NT2/D1 (cell line): Measurements from ENCODE around the gene SELPLG.

ENCODE experiments used
- DNase-seq: peaks from one replicate; pipeline ENCODE4 v3.0.0-alpha.2; 2011; ENCODE audit warnings: low read depth, low spot score
- H3K27me3 ChIP-seq: 2 replicates; pipeline ENCODE4 v1.6.0; 2011; ENCODE audit warnings: mild to moderate bottlenecking; ENCODE audit not compliant: insufficient read length, insufficient read depth
- H3K36me3 ChIP-seq: 2 replicates; pipeline ENCODE4 v1.6.1; 2011; ENCODE audit warnings: mild to moderate bottlenecking, low read length, mixed read lengths; ENCODE audit not compliant: insufficient read depth, insufficient read length
- H3K4me1 ChIP-seq: 2 replicates; pipeline ENCODE4 v1.5.1; 2011; ENCODE audit not compliant: insufficient read depth, insufficient read length
- H3K4me3 ChIP-seq: 2 replicates; pipeline ENCODE4 v1.5.1; 2011; ENCODE audit warnings: low read depth; ENCODE audit not compliant: insufficient read length
- H3K9ac ChIP-seq: 2 replicates; pipeline ENCODE4 v1.6.0; 2011; ENCODE audit warnings: low read depth; ENCODE audit not compliant: insufficient read length
- H3K9me3 ChIP-seq: 2 replicates; pipeline ENCODE4 v1.5.1; 2011; ENCODE audit warnings: mild to moderate bottlenecking, low read length; ENCODE audit not compliant: insufficient read depth
- SUZ12 ChIP-seq: IDR thresholded peaks from 2 replicates; pipeline ENCODE4 v1.6.1; 2011; ENCODE audit not compliant: insufficient read length, insufficient read depth; ENCODE audit errors: extremely low read depth
- YY1 ChIP-seq: IDR thresholded peaks from 2 replicates; pipeline ENCODE4 v1.6.1; 2011; ENCODE audit not compliant: insufficient read length, insufficient read depth
- ZNF274 ChIP-seq: IDR thresholded peaks from 2 replicates; pipeline ENCODE4 v1.6.1; 2011; ENCODE audit warnings: mild to moderate bottlenecking, low read depth, low read length

Gene SELPLG

DNA sequence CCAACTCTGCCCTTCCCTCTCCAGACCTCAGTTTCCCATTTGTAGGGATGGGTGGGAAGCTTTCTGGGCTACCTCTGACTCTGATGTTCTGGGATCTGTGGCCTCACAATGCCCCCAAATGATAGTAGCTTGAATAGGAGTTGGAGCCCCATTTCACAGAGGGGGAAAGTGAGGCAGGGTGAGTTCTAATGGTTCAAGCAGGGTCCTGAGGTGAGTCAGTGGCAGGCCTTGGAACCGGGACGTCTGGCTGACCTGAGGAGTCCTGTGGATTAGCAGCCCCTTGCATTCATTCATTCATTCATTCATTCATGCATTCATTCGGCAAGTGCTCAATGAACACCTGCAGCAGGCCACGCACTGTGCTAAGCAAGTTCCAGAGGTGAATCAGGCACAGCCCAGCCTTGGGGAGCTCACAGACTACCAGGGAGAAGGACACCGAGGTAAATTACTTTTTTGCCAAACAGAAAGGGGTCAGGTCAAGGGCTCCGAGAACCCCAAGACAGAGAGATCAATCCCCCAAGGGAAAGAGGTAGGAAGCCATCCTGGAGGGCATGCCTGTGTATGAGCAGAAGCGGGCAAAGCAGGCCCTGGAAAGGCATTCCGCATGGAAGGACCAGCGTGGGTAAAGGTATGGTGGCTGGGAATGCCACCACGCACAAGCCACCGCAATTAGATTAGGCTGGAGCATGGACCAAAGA lies 35.0 kb downstream of the SELPLG start:
- Histone ChIP-seq H3K36me3 (no peaks in the 10 kb centered on the region), H3K4me1 (peaks cover 8% of the 10 kb centered on the region), H3K27me3 (no peaks in the 10 kb centered on the region), H3K9me3 (no peaks in the 10 kb centered on the region), H3K9ac (no peak overlapping the region), H3K4me3 (no peak overlapping the region)
- no peak for DNase-seq
- no peak for TF ChIP-seq SUZ12
- no peak for TF ChIP-seq ZNF274
- TF ChIP-seq YY1, result no peak

DNA sequence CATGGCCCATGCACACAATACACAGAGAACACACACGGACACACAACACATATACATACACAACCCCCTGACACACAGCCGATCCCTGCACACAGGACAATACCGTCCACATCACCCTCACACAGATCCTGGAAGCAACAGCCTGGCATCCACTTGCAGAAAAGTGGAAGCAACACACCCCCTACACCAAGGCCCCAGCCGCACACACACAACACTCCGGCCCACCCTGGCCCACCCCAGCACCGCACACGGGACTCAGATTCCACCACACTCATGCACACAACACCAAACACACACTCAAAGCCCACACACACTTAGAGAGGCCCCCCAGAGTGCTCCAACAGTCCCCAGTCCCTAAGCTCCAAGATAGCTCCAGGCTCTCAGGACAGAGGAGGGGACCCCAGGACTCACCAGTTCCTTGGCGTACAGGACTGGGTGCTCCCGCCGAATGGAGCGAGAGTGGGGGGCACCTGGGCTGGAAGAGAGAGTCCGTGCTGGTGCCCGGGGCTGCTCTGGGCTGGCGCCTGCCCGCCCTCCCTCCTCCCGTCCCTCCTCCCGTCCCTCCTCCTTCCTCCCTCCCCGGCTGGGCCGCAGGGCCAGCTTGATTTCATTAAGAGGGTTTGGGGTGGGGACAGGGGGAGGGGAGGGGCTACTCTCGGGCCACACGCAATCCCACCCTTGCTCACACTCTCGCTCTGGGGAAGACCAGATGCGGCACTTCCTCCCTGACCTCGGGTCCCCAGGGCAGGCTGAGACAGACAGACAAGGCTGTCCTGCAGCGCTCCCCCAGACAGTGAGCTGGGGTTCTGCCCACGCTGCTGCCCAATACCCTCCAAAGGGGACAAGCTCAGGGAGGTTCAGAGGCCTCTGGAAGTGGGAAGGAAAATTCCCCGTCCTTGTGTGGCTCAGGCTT lies 35.9 kb downstream of the SELPLG start, which contains the start of gene TMEM119:
TSS of gene TMEM119 (minus strand) at position 526 of the 913 bp plus-strand sequence. CDS start 5,701 bp downstream, outside the sequence.
- no peak within 1 kb of the TSS for H3K9ac ChIP-seq
- TF ChIP-seq SUZ12 (no peak), ZNF274 (no peak), YY1 (no peak)
- H3K9me3 ChIP-seq, result no peaks in the 10 kb centered on the region
- H3K27me3 ChIP-seq, result no peaks in the 10 kb centered on the region
- no peaks in the 10 kb centered on the region for H3K36me3 ChIP-seq
- H3K4me3 ChIP-seq, result no peak within 1 kb of the TSS
- peaks cover 8% of the 10 kb centered on the region for H3K4me1 ChIP-seq
- no peak for DNase-seq

DNA sequence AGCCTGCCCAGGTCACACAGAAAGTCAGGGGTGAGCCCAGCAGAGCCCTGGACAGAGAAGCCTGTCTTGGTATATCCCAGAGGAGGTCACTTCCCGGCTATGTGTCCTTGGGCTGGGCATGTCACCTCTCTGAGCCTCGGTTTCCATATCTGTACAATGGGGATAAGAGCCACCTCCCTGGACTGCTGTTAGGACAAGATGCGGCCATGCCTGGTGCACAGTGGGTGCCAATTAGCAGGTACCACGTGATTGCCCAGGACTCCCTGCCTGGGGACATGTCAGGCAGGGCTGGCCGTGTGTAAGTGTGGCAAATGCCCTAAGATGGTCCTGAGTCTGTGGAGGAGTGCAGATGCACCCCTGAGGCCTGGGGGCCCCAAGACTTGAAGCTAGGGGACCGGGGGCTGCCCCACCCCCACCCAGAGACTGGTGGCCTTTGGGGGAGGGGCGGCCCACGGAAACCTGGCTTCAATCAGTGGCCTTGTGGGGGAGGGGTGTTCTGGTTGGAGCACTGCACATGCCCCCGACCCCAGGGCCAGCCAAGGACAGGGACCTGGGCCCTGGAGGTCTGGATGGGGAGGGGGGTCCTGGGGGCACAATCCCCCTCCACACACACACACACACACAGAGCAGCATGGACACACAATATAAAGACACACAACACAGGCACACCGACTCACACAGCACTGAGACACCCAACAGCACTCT lies 36.7 kb downstream of the SELPLG start:
- no peak for DNase-seq
- TF ChIP-seq ZNF274 (no peak), YY1 (no peak), SUZ12 (no peak)
- H3K9ac ChIP-seq, result no peak overlapping the region
- H3K9me3 ChIP-seq, result no peaks in the 10 kb centered on the region
- no peak overlapping the region for H3K4me3 ChIP-seq
- H3K4me1 ChIP-seq, result peaks cover 8% of the 10 kb centered on the region
- no peaks in the 10 kb centered on the region for H3K36me3 ChIP-seq
- H3K27me3 ChIP-seq, result no peaks in the 10 kb centered on the region

DNA sequence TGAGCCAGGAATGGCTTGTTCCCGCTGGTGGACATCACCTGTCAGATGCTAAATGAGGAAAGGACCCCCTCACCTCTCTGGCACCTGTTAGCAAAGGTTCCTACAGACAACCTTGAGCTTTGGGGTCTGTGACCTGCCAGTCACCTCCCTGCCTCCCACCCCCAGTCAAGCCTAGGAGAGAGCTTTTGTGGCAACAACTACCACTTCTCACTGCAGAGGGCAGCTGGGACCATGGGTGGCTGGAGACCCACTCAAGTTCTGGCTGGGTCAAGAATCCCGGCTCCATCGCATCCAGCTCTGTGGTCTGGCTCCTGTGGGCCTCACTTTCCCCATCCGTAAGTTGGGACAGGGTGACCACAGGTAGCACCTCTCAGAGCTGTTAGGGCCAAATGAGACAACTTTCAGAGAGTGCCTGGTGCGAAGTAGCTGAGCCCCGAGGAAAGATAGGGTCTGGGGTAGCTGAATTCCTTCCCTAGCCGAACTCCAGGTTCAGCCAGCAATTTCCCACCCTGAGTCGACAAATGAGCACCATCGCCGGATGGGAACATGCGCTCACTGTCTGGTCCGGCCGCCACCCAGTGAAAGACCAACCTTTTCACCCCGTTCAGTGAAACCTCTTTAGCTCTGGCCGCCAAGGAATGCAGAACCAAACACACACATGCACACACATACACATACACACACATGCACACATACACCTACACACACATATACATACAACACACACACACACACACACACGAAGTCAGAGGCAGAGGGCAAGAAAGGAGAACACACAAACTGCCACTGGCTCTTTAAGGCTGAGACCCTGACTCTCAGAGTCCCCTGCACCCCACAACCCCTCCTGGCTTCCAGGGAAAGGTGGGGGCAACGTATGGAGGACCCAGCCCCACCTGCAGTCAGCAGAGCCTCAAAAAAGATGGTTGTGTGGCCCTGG lies 37.7 kb downstream of the SELPLG start:
- Histone ChIP-seq H3K4me1 (peaks cover 8% of the 10 kb centered on the region), H3K27me3 (no peaks in the 10 kb centered on the region), H3K36me3 (no peaks in the 10 kb centered on the region), H3K9ac (no peak overlapping the region), H3K9me3 (no peaks in the 10 kb centered on the region), H3K4me3 (no peak overlapping the region)
- TF ChIP-seq YY1, result no peak
- no peak for TF ChIP-seq ZNF274
- no peak for TF ChIP-seq SUZ12
- no peak for DNase-seq

DNA sequence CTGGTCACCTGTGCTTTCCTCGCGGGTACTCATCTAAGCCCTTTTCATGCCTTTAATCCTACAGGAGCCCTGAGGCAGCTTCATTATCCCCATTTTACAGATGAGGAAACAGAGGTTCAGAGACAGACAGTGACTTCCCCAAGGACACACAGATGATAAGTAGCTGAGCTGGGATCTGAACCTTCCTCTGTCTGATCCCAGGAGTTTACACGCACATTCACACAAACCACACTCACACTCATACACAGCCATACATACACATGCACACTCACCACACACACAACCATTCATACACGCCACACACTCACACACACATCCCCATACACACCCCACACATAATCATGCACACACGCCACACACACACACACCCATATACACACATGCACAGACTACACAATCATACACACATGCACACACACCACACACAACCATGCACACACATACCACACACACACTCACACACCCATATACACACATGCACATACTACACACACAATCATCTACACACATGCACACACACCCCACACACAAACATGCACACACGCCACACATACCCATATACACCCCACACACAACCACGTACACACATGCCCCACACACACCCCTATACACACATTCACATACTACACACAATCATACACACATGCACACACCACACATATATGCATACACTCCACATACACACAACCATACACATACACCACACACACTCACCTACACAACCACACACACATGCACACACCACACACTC lies 38.6 kb downstream of the SELPLG start:
- Histone ChIP-seq H3K4me1 (peaks cover 8% of the 10 kb centered on the region), H3K27me3 (no peaks in the 10 kb centered on the region), H3K36me3 (no peaks in the 10 kb centered on the region), H3K9ac (no peak overlapping the region), H3K4me3 (no peak overlapping the region), H3K9me3 (no peaks in the 10 kb centered on the region)
- DNase-seq, result no peak
- no peak for TF ChIP-seq YY1
- TF ChIP-seq ZNF274, result no peak
- no peak for TF ChIP-seq SUZ12

DNA sequence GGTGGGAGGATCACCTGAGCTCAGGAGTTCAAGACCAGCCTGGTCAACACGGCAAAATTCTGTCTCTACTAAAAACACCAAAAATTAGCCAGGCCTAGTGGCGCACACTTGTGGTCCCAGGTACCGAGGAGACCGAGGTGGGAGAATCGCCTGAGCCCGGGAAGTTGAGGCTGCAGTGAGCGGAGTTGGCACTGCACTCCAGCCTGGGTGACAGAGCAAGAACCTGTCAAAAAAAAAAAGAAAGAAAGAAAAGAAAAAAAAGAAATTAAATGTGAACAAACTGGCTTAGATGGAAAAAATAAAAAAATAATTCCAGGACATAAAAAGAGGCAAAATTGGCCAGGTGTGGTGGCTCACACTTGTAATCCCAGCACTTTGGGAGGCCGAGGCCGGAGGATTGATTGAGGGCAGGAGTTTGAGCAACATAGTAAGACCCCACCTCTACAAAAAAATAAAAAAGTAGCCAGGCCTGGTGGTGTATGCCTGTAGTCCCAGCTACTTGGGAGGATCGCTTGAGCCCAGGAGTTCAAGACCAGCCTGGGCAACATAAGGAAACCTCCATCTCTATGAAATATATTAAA lies 39.3 kb downstream of the SELPLG start:
- TF ChIP-seq YY1, result no peak
- no peak for TF ChIP-seq ZNF274
- TF ChIP-seq SUZ12, result no peak
- H3K4me3 ChIP-seq, result no peak overlapping the region

More for the DNA sequence above, 39.3 kb downstream of the SELPLG start:
- H3K4me1 ChIP-seq, result peaks cover 12% of the 10 kb centered on the region
- no peaks in the 10 kb centered on the region for H3K9me3 ChIP-seq
- H3K36me3 ChIP-seq, result no peaks in the 10 kb centered on the region
- DNase-seq, result no peak
- H3K27me3 ChIP-seq, result no peaks in the 10 kb centered on the region
- H3K9ac ChIP-seq, result no peak overlapping the region
